Measurements from ENCODE around the gene SMG6.

The SMG6 gene

DNA sequence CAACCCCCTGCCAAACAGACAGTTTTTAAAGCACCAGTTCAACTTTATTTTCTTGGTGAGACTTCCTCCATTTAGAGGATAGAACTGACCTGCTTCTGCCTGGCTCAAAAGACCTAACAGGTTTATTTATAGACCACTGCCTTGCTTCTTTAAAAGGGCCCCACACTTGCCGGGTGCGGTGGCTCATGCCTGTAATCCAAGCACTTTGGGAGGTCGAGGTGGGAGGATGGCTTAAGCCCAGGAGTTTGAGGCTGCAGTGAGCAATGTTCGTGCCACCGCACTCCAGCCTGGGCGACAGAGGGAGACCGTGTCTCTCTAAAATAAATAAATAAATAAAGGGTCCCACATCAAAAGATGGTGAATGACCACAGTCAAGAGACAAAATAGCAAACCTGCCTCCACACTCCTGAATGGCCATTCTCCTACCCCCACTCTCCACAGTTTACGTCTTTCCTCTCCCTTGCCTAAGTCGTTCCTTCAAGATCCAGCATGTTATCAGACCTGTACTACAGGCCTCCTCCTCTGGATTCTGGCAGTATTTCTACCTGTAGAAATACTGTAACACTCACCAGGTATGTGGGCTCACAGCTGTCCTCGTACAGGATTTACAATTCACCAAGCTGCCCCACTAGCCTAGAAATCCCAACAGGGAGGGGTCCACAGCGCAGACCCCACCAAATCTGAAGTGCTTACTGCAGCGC lies 95.6 kb downstream of the SMG6 start:
- Histone ChIP-seq H3K4me2 (ENCODE audit: low read length) (no peak overlapping the region), H3K9me2 (ENCODE audit: low read depth, low read length) (no peaks in the 10 kb centered on the region), H3K9me3 (ENCODE audit: low read length) (no peaks in the 10 kb centered on the region), H3K36me3 (ENCODE audit: insufficient read depth, low read length) (no peaks in the 10 kb centered on the region; the same call in 1 of the 2 replicates), H3K9ac (ENCODE audit: low read length) (no peak overlapping the region), H2AFZ (ENCODE audit: low read length) (no peak overlapping the region), H3K4me3 (ENCODE audit: low read depth, low read length, poor library complexity, severe bottlenecking) (no peak overlapping the region), H4K20me1 (ENCODE audit: insufficient read depth, low read length) (no peaks in the 10 kb centered on the region), H3F3A (ENCODE audit: insufficient read depth, low read length) (no peaks in the 10 kb centered on the region), H3K27me3 (ENCODE audit: insufficient read depth, low read length) (no peaks in the 10 kb centered on the region), H3K4me1 (ENCODE audit: insufficient read depth, low read length, severe bottlenecking) (peaks cover 13% of the 10 kb centered on the region), H3K79me2 (ENCODE audit: insufficient read depth, low read length) (no peaks in the 10 kb centered on the region), H3K27ac (ENCODE audit: low read depth, low read length, poor library complexity, severe bottlenecking) (no peak overlapping the region)
- TF ChIP-seq, protein P1, sequence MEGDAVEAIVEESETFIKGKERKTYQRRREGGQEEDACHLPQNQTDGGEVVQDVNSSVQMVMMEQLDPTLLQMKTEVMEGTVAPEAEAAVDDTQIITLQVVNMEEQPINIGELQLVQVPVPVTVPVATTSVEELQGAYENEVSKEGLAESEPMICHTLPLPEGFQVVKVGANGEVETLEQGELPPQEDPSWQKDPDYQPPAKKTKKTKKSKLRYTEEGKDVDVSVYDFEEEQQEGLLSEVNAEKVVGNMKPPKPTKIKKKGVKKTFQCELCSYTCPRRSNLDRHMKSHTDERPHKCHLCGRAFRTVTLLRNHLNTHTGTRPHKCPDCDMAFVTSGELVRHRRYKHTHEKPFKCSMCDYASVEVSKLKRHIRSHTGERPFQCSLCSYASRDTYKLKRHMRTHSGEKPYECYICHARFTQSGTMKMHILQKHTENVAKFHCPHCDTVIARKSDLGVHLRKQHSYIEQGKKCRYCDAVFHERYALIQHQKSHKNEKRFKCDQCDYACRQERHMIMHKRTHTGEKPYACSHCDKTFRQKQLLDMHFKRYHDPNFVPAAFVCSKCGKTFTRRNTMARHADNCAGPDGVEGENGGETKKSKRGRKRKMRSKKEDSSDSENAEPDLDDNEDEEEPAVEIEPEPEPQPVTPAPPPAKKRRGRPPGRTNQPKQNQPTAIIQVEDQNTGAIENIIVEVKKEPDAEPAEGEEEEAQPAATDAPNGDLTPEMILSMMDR (IDR thresholded peaks at IDR 0.05; ENCODE audit: low read length): no peak
- no peak for TF ChIP-seq EZH2 (IDR thresholded peaks at IDR 0.05; ENCODE audit: borderline replicate concordance, low read length)

DNA sequence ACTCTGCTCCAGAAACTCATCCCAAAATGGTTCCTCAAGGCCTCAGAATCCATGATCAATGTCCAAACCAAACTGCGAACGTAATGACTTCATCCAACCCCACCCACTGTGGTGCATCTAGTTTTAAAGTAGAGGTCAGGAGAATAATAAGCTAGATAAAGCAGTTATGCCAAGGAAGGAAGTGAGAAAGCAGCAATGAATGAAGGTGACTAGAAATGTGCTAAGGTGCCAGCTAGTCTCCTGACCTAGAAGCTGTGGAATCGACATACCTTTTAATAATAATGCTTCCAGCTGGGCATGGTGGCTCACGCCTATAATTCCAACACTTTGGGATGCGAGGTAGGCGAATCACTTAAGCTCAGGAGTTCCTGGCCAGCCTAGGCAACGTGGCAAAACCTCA lies 99.2 kb downstream of the SMG6 start:
- Histone ChIP-seq H3K4me2 (ENCODE audit: low read length) (no peak overlapping the region), H4K20me1 (ENCODE audit: insufficient read depth, low read length) (no peaks in the 10 kb centered on the region), H3K79me2 (ENCODE audit: insufficient read depth, low read length) (no peaks in the 10 kb centered on the region), H3K27ac (ENCODE audit: low read depth, low read length, poor library complexity, severe bottlenecking) (no peak overlapping the region), H3F3A (ENCODE audit: insufficient read depth, low read length) (no peaks in the 10 kb centered on the region), H3K27me3 (ENCODE audit: insufficient read depth, low read length) (no peaks in the 10 kb centered on the region), H3K9me2 (ENCODE audit: low read depth, low read length) (no peaks in the 10 kb centered on the region), H3K9me3 (ENCODE audit: low read length) (no peaks in the 10 kb centered on the region), H3K9ac (ENCODE audit: low read length) (no peak overlapping the region), H3K4me1 (ENCODE audit: insufficient read depth, low read length, severe bottlenecking) (peaks cover 20% of the 10 kb centered on the region), H3K4me3 (ENCODE audit: low read depth, low read length, poor library complexity, severe bottlenecking) (no peak overlapping the region), H3K36me3 (ENCODE audit: insufficient read depth, low read length) (no peaks in the 10 kb centered on the region; the same call in 1 of the 2 replicates), H2AFZ (ENCODE audit: low read length) (no peak overlapping the region)
- TF ChIP-seq, protein P1 (IDR thresholded peaks at IDR 0.05; ENCODE audit: low read length): no peak
- no peak for TF ChIP-seq EZH2 (IDR thresholded peaks at IDR 0.05; ENCODE audit: borderline replicate concordance, low read length)

DNA sequence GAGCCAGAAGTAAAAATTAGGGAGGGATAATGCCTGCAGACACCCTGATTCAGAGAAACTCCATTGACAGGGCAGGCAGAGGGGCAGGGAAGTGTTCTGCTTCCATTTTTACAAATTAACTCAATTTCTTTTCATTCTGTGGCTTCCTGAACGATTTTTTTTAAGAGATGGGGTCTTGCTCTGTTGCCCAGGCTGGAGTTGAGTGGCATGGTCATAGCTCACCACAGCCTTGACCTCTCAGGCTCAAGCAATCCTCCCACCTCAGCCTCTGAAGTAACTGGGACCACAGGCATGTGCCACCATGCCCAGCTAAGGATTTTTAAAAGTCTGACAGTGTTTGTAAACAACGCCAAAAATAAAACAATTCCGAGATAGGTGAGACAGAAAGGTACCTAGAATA lies 99.8 kb downstream of the SMG6 start:
- Histone ChIP-seq H3K27me3 (ENCODE audit: insufficient read depth, low read length) (no peaks in the 10 kb centered on the region), H3K27ac (ENCODE audit: low read depth, low read length, poor library complexity, severe bottlenecking) (no peak overlapping the region), H3K4me2 (ENCODE audit: low read length) (no peak overlapping the region), H3F3A (ENCODE audit: insufficient read depth, low read length) (no peaks in the 10 kb centered on the region), H3K4me3 (ENCODE audit: low read depth, low read length, poor library complexity, severe bottlenecking) (no peak overlapping the region), H3K36me3 (ENCODE audit: insufficient read depth, low read length) (no peaks in the 10 kb centered on the region; the same call in 1 of the 2 replicates), H3K9ac (ENCODE audit: low read length) (no peak overlapping the region), H3K9me3 (ENCODE audit: low read length) (no peaks in the 10 kb centered on the region), H3K9me2 (ENCODE audit: low read depth, low read length) (no peaks in the 10 kb centered on the region), H3K4me1 (ENCODE audit: insufficient read depth, low read length, severe bottlenecking) (peaks cover 20% of the 10 kb centered on the region), H4K20me1 (ENCODE audit: insufficient read depth, low read length) (no peaks in the 10 kb centered on the region), H2AFZ (ENCODE audit: low read length) (no peak overlapping the region), H3K79me2 (ENCODE audit: insufficient read depth, low read length) (no peaks in the 10 kb centered on the region)
- TF ChIP-seq, protein P1 (IDR thresholded peaks at IDR 0.05; ENCODE audit: low read length): no peak
- TF ChIP-seq EZH2 (IDR thresholded peaks at IDR 0.05; ENCODE audit: borderline replicate concordance, low read length): no peak

All from OCI-LY1 (cell line).